GM10266 (cell line): ENCODE data around the gene KCNQ1OT1.

ENCODE experiments used
- DNase-seq: peaks from one replicate; pipeline ENCODE4 v3.0.0; 2012; ENCODE audit errors: extremely low spot score
- CTCF ChIP-seq: IDR thresholded peaks from 2 replicates; pipeline ENCODE4 v1.5.1; 2012; ENCODE audit warnings: mild to moderate bottlenecking, low read depth; ENCODE audit not compliant: control insufficient read depth, insufficient read depth; ENCODE audit errors: missing control alignments

KCNQ1OT1 gene

GRCh38 chr11:2735053-2735589 is 35.3 kb upstream of the KCNQ1OT1 start:
- DNase-seq = no peak
- no peak for TF ChIP-seq CTCF

- no peak for TF ChIP-seq CTCF
- DNase-seq = no peak
These were observed 34.6 kb upstream of the KCNQ1OT1 start for GRCh38 chr11:2734181-2735052.

- no peak for TF ChIP-seq CTCF
- DNase-seq = no peak
These were observed 33.3 kb upstream of the KCNQ1OT1 start for GRCh38 chr11:2732940-2733628.

GRCh38 chr11:2732261-2732939 is 32.6 kb upstream of the KCNQ1OT1 start:
- no peak for DNase-seq
- no peak for TF ChIP-seq CTCF

GRCh38 chr11:2731130-2732125 is 31.6 kb upstream of the KCNQ1OT1 start:
- no peak for DNase-seq

More at GRCh38 chr11:2731130-2732125, 31.6 kb upstream of the KCNQ1OT1 start:
- TF ChIP-seq CTCF = no peak
